ENCODE results near the gene RNF207.

The RNF207 gene

GRCh38 chr1:6253380-6253779 lies 47.5 kb downstream of the RNF207 start:
- H3K9ac ChIP-seq, result no peak overlapping the region
- H3K4me1 ChIP-seq, result no peaks in the 10 kb centered on the region
- no peak overlapping the region for H3K4me2 ChIP-seq (ENCODE audit: low read length)
- no peak overlapping the region for H3K4me3 ChIP-seq (ENCODE audit: low read depth, low read length)
- H3K36me3 ChIP-seq (ENCODE audit: control insufficient read depth, insufficient read depth, low read length), result no peaks in the 10 kb centered on the region
- no peak overlapping the region for H2AFZ ChIP-seq
- H3K27ac ChIP-seq, result no peak overlapping the region
- H3K27me3 ChIP-seq (ENCODE audit: control insufficient read depth, insufficient read depth, low read length), result no peaks in the 10 kb centered on the region
- no peak for TF ChIP-seq CTCF (IDR thresholded peaks at IDR 0.05)
- no peaks in the 10 kb centered on the region for H3K79me2 ChIP-seq
- no peaks in the 10 kb centered on the region for H3K9me3 ChIP-seq (ENCODE audit: control insufficient read depth, low read length)

GRCh38 chr1:6254691-6255090 lies 48.8 kb downstream of the RNF207 start:
- no peak overlapping the region for H3K9ac ChIP-seq
- no peak overlapping the region for H3K27ac ChIP-seq
- H3K79me2 ChIP-seq, result no peaks in the 10 kb centered on the region
- no peak overlapping the region for H3K4me2 ChIP-seq (ENCODE audit: low read length)
- no peak overlapping the region for H2AFZ ChIP-seq
- no peaks in the 10 kb centered on the region for H3K36me3 ChIP-seq (ENCODE audit: control insufficient read depth, insufficient read depth, low read length)
- H3K9me3 ChIP-seq (ENCODE audit: control insufficient read depth, low read length), result no peaks in the 10 kb centered on the region
- H3K27me3 ChIP-seq (ENCODE audit: control insufficient read depth, insufficient read depth, low read length), result no peaks in the 10 kb centered on the region
- no peak for TF ChIP-seq CTCF (IDR thresholded peaks at IDR 0.05)
- no peak overlapping the region for H3K4me3 ChIP-seq (ENCODE audit: low read depth, low read length)
- H3K4me1 ChIP-seq, result no peaks in the 10 kb centered on the region

- Histone ChIP-seq H3K9ac (no peak overlapping the region), H3K27me3 (ENCODE audit: control insufficient read depth, insufficient read depth, low read length) (no peaks in the 10 kb centered on the region), H2AFZ (no peak overlapping the region), H3K36me3 (ENCODE audit: control insufficient read depth, insufficient read depth, low read length) (no peaks in the 10 kb centered on the region), H3K4me2 (ENCODE audit: low read length) (no peak overlapping the region), H3K4me3 (ENCODE audit: low read depth, low read length) (no peak overlapping the region), H3K27ac (no peak overlapping the region), H3K4me1 (peaks cover 2% of the 10 kb centered on the region), H3K9me3 (ENCODE audit: control insufficient read depth, low read length) (no peaks in the 10 kb centered on the region), H3K79me2 (no peaks in the 10 kb centered on the region)
- TF ChIP-seq CTCF (IDR thresholded peaks at IDR 0.05), result no peak
Measured at GRCh38 chr1:6256645-6257044, 50.7 kb downstream of the RNF207 start.

- H3K9ac ChIP-seq, result no peak overlapping the region
Measured at GRCh38 chr1:6257541-6258069, 51.7 kb downstream of the RNF207 start.

More at GRCh38 chr1:6257541-6258069, 51.7 kb downstream of the RNF207 start:
- Histone ChIP-seq H3K27ac (no peak overlapping the region), H3K36me3 (ENCODE audit: control insufficient read depth, insufficient read depth, low read length) (no peaks in the 10 kb centered on the region), H3K27me3 (ENCODE audit: control insufficient read depth, insufficient read depth, low read length) (no peaks in the 10 kb centered on the region), H3K79me2 (no peaks in the 10 kb centered on the region), H3K4me3 (ENCODE audit: low read depth, low read length) (no peak overlapping the region), H2AFZ (no peak overlapping the region), H3K9me3 (ENCODE audit: control insufficient read depth, low read length) (no peaks in the 10 kb centered on the region), H3K4me1 (peaks cover 2% of the 10 kb centered on the region), H3K4me2 (ENCODE audit: low read length) (no peak overlapping the region)
- no peak for TF ChIP-seq CTCF (IDR thresholded peaks at IDR 0.05)
